ENCODE measurements around the gene IKZF5. TPM values are rescaled to one million over a fixed set of nuclear protein-coding genes. Genes with fewer than 3 reads are reported as not detected.

Gene IKZF5
- total and polyA plus RNA-seq, 9 of the 15 experiments (the other 6 are each of a cell fraction or from before 2014, with no cell fraction given) = 3.8 to 19.6 (median 12.4) TPM

- TF ChIP-seq CBX8 (IDR thresholded peaks at IDR 0.05; ENCODE audit: borderline replicate concordance, extremely low read depth, low read depth, low read length, poor library complexity, severe bottlenecking) = no peak
- TF ChIP-seq PREB (CRISPR knock-in tag; IDR thresholded peaks at IDR 0.05) = no peak
- TF ChIP-seq, protein P1, sequence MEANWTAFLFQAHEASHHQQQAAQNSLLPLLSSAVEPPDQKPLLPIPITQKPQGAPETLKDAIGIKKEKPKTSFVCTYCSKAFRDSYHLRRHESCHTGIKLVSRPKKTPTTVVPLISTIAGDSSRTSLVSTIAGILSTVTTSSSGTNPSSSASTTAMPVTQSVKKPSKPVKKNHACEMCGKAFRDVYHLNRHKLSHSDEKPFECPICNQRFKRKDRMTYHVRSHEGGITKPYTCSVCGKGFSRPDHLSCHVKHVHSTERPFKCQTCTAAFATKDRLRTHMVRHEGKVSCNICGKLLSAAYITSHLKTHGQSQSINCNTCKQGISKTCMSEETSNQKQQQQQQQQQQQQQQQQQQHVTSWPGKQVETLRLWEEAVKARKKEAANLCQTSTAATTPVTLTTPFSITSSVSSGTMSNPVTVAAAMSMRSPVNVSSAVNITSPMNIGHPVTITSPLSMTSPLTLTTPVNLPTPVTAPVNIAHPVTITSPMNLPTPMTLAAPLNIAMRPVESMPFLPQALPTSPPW (CRISPR knock-in tag; IDR thresholded peaks at IDR 0.05) = peak; percentile 71
- TF ChIP-seq, protein P2, sequence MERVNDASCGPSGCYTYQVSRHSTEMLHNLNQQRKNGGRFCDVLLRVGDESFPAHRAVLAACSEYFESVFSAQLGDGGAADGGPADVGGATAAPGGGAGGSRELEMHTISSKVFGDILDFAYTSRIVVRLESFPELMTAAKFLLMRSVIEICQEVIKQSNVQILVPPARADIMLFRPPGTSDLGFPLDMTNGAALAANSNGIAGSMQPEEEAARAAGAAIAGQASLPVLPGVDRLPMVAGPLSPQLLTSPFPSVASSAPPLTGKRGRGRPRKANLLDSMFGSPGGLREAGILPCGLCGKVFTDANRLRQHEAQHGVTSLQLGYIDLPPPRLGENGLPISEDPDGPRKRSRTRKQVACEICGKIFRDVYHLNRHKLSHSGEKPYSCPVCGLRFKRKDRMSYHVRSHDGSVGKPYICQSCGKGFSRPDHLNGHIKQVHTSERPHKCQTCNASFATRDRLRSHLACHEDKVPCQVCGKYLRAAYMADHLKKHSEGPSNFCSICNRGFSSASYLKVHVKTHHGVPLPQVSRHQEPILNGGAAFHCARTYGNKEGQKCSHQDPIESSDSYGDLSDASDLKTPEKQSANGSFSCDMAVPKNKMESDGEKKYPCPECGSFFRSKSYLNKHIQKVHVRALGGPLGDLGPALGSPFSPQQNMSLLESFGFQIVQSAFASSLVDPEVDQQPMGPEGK (CRISPR knock-in tag; IDR thresholded peaks at IDR 0.05; ENCODE audit: borderline replicate concordance) = no peak
- TF ChIP-seq, protein P3, sequence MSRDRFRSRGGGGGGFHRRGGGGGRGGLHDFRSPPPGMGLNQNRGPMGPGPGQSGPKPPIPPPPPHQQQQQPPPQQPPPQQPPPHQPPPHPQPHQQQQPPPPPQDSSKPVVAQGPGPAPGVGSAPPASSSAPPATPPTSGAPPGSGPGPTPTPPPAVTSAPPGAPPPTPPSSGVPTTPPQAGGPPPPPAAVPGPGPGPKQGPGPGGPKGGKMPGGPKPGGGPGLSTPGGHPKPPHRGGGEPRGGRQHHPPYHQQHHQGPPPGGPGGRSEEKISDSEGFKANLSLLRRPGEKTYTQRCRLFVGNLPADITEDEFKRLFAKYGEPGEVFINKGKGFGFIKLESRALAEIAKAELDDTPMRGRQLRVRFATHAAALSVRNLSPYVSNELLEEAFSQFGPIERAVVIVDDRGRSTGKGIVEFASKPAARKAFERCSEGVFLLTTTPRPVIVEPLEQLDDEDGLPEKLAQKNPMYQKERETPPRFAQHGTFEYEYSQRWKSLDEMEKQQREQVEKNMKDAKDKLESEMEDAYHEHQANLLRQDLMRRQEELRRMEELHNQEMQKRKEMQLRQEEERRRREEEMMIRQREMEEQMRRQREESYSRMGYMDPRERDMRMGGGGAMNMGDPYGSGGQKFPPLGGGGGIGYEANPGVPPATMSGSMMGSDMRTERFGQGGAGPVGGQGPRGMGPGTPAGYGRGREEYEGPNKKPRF (IDR thresholded peaks at IDR 0.05; ENCODE audit: low read depth, low read length) = no peak
- no peak for TF ChIP-seq SREBF1 (IDR thresholded peaks at IDR 0.05; ENCODE audit: borderline replicate concordance, low read depth, low read length)
- TF ChIP-seq GATA2 (CRISPR knock-in tag; IDR thresholded peaks at IDR 0.05) = no peak
- TF ChIP-seq RFX7 (CRISPR knock-in tag; IDR thresholded peaks at IDR 0.05) = no peak
- TF ChIP-seq ARID3A (IDR thresholded peaks at IDR 0.05; ENCODE audit: borderline replicate concordance, low read depth, low read length) = no peak
- TF ChIP-seq, protein P4, sequence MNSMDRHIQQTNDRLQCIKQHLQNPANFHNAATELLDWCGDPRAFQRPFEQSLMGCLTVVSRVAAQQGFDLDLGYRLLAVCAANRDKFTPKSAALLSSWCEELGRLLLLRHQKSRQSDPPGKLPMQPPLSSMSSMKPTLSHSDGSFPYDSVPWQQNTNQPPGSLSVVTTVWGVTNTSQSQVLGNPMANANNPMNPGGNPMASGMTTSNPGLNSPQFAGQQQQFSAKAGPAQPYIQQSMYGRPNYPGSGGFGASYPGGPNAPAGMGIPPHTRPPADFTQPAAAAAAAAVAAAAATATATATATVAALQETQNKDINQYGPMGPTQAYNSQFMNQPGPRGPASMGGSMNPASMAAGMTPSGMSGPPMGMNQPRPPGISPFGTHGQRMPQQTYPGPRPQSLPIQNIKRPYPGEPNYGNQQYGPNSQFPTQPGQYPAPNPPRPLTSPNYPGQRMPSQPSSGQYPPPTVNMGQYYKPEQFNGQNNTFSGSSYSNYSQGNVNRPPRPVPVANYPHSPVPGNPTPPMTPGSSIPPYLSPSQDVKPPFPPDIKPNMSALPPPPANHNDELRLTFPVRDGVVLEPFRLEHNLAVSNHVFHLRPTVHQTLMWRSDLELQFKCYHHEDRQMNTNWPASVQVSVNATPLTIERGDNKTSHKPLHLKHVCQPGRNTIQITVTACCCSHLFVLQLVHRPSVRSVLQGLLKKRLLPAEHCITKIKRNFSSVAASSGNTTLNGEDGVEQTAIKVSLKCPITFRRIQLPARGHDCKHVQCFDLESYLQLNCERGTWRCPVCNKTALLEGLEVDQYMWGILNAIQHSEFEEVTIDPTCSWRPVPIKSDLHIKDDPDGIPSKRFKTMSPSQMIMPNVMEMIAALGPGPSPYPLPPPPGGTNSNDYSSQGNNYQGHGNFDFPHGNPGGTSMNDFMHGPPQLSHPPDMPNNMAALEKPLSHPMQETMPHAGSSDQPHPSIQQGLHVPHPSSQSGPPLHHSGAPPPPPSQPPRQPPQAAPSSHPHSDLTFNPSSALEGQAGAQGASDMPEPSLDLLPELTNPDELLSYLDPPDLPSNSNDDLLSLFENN (IDR thresholded peaks at IDR 0.05; ENCODE audit: low read depth in 2 of 2, low read length in 2 of 2) = no peak
- no peak for TF ChIP-seq TRIM28 (IDR thresholded peaks at IDR 0.05)
- TF ChIP-seq KDM2B (CRISPR knock-in tag; IDR thresholded peaks at IDR 0.05) = no peak
- TF ChIP-seq NFATC3 (IDR thresholded peaks at IDR 0.05) = no peak
These were observed 54.5 kb downstream of the IKZF5 start, which contains the start of gene C10orf88 (continued) for GRCh38 chr10:122953902-122954730.

Measured in K562 (cell line).